Common myeloid progenitor, CD34-positive (primary cell): ENCODE data around the gene IL18RAP.

Source experiments
- CTCF ChIA-PET: fragments of 350-600 bp; sonication (Branson Sonifier 250); formaldehyde crosslinking; loops from one replicate; lab custom pipeline; 2021; ENCODE audit warnings: antibody characterized with exemption; lab: Charles Lee
- POLR2A ChIA-PET: fragments of 350-600 bp; sonication (Branson Sonifier 250); formaldehyde crosslinking; loops from one replicate; lab custom pipeline; 2021; ENCODE audit warnings: antibody characterized with exemption; lab: Charles Lee
- DNase-seq, 3 donors: peaks; one replicate each; pipeline versions ENCODE4 v3.0.0 to v3.0.0-alpha.2; 2013
- H3K27ac ChIP-seq, 2 experiments: 1 replicate in 1 of 2; 2 replicates in 1 of 2; pipeline ENCODE4 v1.7.0; 2013; ENCODE audit warnings: inconsistent platforms in 2 of 2, low read length in 2 of 2, mild to moderate bottlenecking in 2 of 2, low read depth in 1 of 2, moderate library complexity in 1 of 2; ENCODE audit not compliant: severe bottlenecking in 2 of 2, insufficient read depth in 1 of 2, poor library complexity in 1 of 2
- H3K27me3 ChIP-seq, 5 experiments: replicated peaks in 2 of 5; 1 replicate in 3 of 5; 2 replicates in 2 of 5; pipeline versions ENCODE4 v1.6.1 to v1.7.0; 2013; ENCODE audit warnings: low read length in 4 of 5, mild to moderate bottlenecking in 2 of 5, moderate library complexity in 2 of 5, inconsistent platforms in 1 of 5; ENCODE audit not compliant: insufficient read depth in 5 of 5, control insufficient read depth in 4 of 5
- H3K36me3 ChIP-seq, 4 experiments: 1 replicate in 2 of 4; 2 replicates in 2 of 4; pipeline versions ENCODE4 v1.6.1 to v1.7.0; 2013; ENCODE audit warnings: low read length in 3 of 4, control low read depth in 1 of 4, mild to moderate bottlenecking in 1 of 4; ENCODE audit not compliant: control insufficient read depth in 4 of 4, insufficient read depth in 4 of 4
- H3K4me1 ChIP-seq, 4 experiments: 1 replicate in 3 of 4; 2 replicates in 1 of 4; pipeline versions ENCODE4 v1.6.1 to v1.7.1; 2013; ENCODE audit warnings: low read length in 3 of 4, mild to moderate bottlenecking in 3 of 4, control low read depth in 1 of 4, inconsistent platforms in 1 of 4, moderate library complexity in 1 of 4; ENCODE audit not compliant: control insufficient read depth in 4 of 4, insufficient read depth in 4 of 4; ENCODE audit errors: control extremely low read depth in 1 of 4
- H3K4me3 ChIP-seq, 7 experiments: 1 replicate in 4 of 7; 2 replicates in 3 of 7; pipeline versions ENCODE4 v1.5.1 to v1.7.0; 2013; ENCODE audit warnings: mild to moderate bottlenecking in 7 of 7, low read length in 6 of 7, moderate library complexity in 6 of 7, inconsistent platforms in 2 of 7, low read depth in 2 of 7, control low read depth in 1 of 7; ENCODE audit not compliant: insufficient read depth in 4 of 7, control insufficient read depth in 1 of 7; ENCODE audit errors: extremely low read depth in 1 of 7
- H3K9me3 ChIP-seq, 5 experiments: 1 replicate in 4 of 5; 2 replicates in 1 of 5; pipeline versions ENCODE4 v1.6.1 to v1.7.1; 2013; ENCODE audit warnings: low read length in 4 of 5, mild to moderate bottlenecking in 2 of 5, inconsistent platforms in 1 of 5, low read depth in 1 of 5, moderate library complexity in 1 of 5; ENCODE audit not compliant: control insufficient read depth in 4 of 5, insufficient read depth in 2 of 5; ENCODE audit errors: control extremely low read depth in 1 of 5
- WGBS: methylation state at CpG from one replicate; pipeline ENCODE4 v1.1.5; 2013; ENCODE audit not compliant: insufficient coverage; 5-methylcytosine and 5-hydroxymethylcytosine counted together

Gene IL18RAP

DNA sequence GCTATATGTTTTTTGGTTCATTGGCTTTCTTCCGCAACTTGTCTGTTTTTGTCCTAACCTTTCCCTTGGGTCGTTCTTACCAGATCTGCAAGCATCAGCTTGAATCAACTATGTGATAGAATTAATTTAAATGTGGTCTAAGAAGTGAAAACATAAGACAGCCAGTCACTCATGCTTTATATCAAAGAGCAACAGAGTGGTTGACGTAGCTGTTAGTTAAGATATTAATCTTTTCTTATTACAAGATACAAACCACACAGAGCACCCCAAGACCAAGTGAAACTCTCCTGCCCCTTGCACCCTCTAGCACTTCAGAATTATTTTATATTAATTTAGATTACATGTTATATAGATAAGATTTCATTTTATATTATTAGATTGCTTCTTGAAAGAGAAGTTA lies 15.2 kb downstream of the IL18RAP start:
- POLR2A ChIA-PET = no interaction called here
- H3K36me3 ChIP-seq = no peaks in the 10 kb centered on the region
- 100% methylated on average over 1 of the region's 3 CpGs for WGBS
- H3K27ac ChIP-seq = no peak overlapping the region
- CTCF ChIA-PET = interaction anchor here (1.1 to 4.3 kb wide), 3 partner anchors 184 to 432 kb away, joined by 3 to 16 read pairs (median 4); no protein-coding TSS in a partner anchor
- H3K27me3 ChIP-seq = no peaks in the 10 kb centered on the region
- no peaks in the 10 kb centered on the region for H3K9me3 ChIP-seq
- no peak overlapping the region for H3K4me3 ChIP-seq
- DNase-seq = no peak
- H3K4me1 ChIP-seq = peaks cover 11 to 32% (median 23%) of the 10 kb centered on the region in 4 experiments

DNA sequence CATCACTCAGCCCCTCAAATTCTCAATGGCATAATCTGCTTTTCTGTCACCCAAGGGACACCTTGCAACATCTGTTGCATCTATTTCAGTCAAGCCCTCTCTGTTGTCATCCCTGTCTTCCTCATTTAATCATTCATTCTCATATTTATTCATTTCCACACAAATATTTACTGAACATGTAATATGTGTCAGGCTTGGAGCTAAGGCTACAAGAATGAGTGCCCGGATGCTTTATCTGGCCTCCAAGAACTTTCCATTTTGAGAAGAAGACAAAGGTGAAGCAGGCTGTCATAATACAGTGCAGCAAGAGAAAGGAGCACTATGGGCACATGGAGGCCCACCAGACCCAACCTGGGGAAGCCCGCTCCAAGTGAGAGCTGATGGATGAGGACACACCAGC lies 15.6 kb downstream of the IL18RAP start:
- 100% methylated on average over 2 of the region's 2 CpGs for WGBS
- no peaks in the 10 kb centered on the region for H3K27me3 ChIP-seq
- H3K36me3 ChIP-seq = no peaks in the 10 kb centered on the region
- peaks cover 11 to 34% (median 25%) of the 10 kb centered on the region in 4 experiments for H3K4me1 ChIP-seq
- no peak overlapping the region for H3K27ac ChIP-seq
- DNase-seq = no peak
- ChIA-PET POLR2A (no interaction called here), CTCF (interaction anchor here (1.9 to 4.3 kb wide), 2 partner anchors 184 to 198 kb away, joined by 4 to 16 read pairs; no protein-coding TSS in a partner anchor)
- H3K4me3 ChIP-seq = no peak overlapping the region
- no peaks in the 10 kb centered on the region for H3K9me3 ChIP-seq

DNA sequence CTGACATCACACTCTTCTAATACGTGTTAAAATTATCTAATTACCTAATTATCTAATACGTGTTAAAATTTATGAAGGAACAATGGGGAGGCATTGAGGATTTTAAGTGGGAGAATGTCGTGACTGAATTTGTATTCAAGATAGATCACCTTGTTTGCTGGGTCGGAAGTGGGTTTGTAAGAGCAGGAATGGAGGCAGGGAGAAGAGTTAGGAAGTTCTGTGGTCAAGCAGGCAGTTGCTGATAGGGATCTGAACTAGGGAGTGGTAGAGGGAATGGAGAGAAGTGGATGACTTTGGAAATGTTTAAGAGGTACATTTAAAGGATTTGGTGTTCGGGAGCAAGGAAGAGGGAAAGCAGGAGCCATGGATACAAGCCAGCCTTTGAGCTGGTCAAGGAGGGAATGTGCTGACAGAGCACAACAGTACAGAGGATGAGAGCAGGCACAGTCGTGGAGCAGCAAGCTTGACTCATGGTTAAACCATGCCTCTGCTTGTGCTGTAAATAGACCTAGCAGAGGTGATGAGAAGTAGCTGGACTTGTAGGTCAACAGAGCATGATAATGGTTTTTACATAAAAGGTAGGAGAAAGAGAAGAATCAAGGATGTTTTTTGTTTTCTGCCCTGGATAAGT lies 16.2 kb downstream of the IL18RAP start:
- Histone ChIP-seq H3K27me3 (no peaks in the 10 kb centered on the region), H3K9me3 (no peaks in the 10 kb centered on the region), H3K4me1 (peaks cover 11 to 34% (median 25%) of the 10 kb centered on the region in 4 experiments), H3K4me3 (no peak overlapping the region), H3K36me3 (no peaks in the 10 kb centered on the region), H3K27ac (no peak overlapping the region)
- POLR2A ChIA-PET = no interaction called here
- 43% methylated on average over 4 of the region's 6 CpGs for WGBS
- CTCF ChIA-PET = interaction anchor here (1.9 to 4.3 kb wide), 2 partner anchors 185 to 199 kb away, joined by 4 to 16 read pairs; no protein-coding TSS in a partner anchor
- no peak for DNase-seq

DNA sequence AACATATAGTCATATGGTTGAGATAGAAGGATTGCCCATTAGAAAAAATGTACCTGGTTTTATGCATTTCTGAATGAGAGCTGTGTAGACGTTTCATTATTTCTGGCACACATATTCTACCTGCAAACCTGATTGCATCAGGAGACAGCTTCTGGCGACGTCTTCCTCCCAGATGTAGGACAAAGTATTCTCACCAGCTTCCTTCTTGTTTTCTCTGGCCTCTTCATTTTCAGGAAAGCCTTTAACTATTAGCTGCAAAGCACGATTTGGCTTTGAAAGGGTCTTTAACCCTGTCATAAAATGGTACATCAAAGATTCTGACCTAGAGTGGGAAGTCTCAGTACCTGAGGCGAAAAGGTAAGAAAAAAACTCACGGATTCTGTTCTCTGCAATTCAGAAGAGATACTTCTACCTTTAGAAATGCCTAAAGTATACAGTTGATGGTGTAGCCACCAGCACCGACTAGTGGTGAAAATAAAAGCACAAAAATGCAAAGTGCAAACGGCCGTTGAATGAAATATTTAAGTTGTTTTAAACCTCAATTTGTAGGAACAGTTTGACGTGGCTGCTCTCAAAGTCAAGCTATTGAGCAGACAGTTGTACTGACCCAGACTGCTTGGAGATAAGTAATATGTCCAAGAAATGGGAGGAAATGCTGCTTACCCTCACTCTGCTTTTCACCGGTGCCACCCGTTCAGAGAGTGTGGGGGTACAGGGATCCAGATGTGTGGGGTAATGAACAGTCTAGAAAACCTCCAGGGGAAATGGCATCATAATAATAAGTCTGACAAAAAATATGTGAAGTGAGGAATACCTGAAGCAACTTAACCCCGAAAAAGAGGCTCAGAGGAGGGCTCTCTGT lies 20.2 kb downstream of the IL18RAP start:
- Histone ChIP-seq H3K36me3 (no peaks in the 10 kb centered on the region), H3K27ac (no peak overlapping the region), H3K4me3 (peak overlapping the region in 1 of 7 experiments; percentile 49), H3K27me3 (no peaks in the 10 kb centered on the region), H3K4me1 (peaks cover 4 to 15% (median 5%) of the 10 kb centered on the region in 4 experiments), H3K9me3 (no peaks in the 10 kb centered on the region)
- DNase-seq = peak; percentile 53 to 69 (median 59)
- CTCF ChIA-PET = interaction anchor here (0.7 to 9.2 kb wide), 31 partner anchors 9 to 562 kb away, joined by 3 to 82 read pairs (median 5); partner anchors contain the start of genes IL18R1 and IL18RAP
- WGBS = 30% methylated on average over 11 of the region's 13 CpGs
- POLR2A ChIA-PET = no interaction called here

DNA sequence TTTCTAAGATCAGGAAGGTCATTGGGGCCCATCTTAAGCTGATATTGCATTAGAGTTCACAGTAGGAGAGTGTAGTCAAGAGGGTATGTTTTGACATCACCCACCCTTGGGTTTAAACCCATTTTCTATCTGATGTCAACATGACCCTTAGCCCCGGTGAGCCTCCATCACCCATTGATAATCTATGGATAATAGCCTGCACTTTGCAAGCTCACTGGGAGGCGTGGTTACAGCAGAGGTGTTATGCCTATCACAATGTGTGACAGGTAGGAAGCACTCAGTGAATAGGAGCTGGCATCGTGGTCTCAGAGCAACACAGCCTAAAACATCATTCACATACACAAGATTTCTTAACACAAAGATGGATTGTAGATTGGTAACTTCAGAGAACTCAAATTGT lies 21.3 kb downstream of the IL18RAP start:
- ChIA-PET POLR2A (no interaction called here), CTCF (interaction anchor here (0.8 to 9.2 kb wide), 20 partner anchors 10 to 564 kb away, joined by 3 to 82 read pairs (median 6); no protein-coding TSS in a partner anchor)
- Histone ChIP-seq H3K9me3 (no peaks in the 10 kb centered on the region), H3K27me3 (no peaks in the 10 kb centered on the region), H3K4me3 (no peak overlapping the region), H3K4me1 (peaks cover 4 to 9% (median 5%) of the 10 kb centered on the region in 4 experiments), H3K36me3 (no peaks in the 10 kb centered on the region), H3K27ac (no peak overlapping the region)
- DNase-seq = no peak
- WGBS = no CpG with 5 or more reads among the region's 3 CpGs

DNA sequence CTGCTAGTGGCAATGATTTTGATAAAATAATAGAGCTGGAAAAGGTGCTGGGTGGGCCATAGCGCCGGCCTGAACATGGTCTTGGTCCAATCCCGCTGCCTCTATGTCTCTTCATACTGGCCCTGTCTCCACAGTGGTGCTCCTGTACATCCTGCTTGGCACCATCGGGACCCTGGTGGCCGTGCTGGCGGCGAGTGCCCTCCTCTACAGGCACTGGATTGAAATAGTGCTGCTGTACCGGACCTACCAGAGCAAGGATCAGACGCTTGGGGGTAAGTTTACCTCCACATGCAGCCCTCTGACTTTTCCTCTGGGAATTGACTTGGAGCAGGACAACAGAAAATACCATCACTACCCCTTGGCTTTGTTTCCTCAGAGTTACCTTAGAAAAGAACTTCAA lies 24.0 kb downstream of the IL18RAP start:
- POLR2A ChIA-PET = no interaction called here
- CTCF ChIA-PET = interaction anchor here (1.4 to 9.2 kb wide), 4 partner anchors 9 to 206 kb away, joined by 4 to 82 read pairs (median 18); no protein-coding TSS in a partner anchor
- Histone ChIP-seq H3K36me3 (no peaks in the 10 kb centered on the region), H3K4me1 (peaks cover 4 to 8% (median 5%) of the 10 kb centered on the region in 4 experiments), H3K9me3 (no peaks in the 10 kb centered on the region), H3K27me3 (no peaks in the 10 kb centered on the region), H3K4me3 (no peak overlapping the region), H3K27ac (no peak overlapping the region)
- WGBS = 98% methylated on average over 6 of the region's 9 CpGs
- no peak for DNase-seq
